ENCODE data around the gene KCNN3. TPM values are rescaled to one million over a fixed set of nuclear protein-coding genes. Genes with fewer than 3 reads are reported as not detected.

KCNN3 gene
- total RNA-seq, 4 donors from 2014 or later = 0.21 to 0.78 (median 0.26) TPM

DNA sequence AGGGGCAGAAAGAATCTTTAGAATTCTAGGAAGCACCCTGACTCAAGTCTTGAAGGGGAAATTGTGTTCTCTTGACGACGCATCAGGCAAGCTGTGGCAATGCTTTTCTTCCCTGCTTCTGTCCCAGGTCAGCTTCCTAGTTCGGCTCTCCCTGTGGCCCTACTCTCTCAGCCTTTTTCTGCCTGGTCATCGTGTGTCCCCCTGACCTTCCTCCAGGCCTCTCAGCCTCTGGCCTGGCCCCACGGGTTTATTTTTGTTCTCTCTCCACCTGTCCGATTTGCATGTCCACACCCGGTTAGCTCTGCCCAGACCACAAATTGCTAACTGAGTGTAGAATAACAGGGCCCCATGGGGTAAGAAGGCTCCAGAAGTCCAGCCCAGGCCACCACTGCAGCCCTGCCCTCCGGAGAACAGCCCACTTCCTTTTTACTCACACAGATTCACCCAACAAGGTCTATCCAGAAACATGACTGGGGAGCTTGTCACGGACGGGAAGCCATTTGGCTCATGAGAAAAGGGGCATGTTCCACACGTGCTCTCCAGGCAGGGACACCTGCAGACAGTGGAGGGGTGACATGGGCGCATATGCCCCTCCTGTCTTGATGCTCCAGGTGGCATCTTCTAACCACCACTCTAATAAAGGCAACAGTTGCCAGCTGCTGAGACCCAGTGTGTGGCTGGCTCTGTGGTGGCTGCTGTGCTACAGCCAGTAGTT is 9.8 kb downstream of the KCNN3 start:
- WGBS, 2 donors = 63% methylated on average over 12 of the region's 12 CpGs
- Histone ChIP-seq H3K4me1 (no peaks in the 10 kb centered on the region), H3K27me3 (peaks cover 0 to 34% of the 10 kb centered on the region in 2 donors), H3K4me3 (no peak overlapping the region), H3K9me3 (no peaks in the 10 kb centered on the region), H3K27ac (no peak overlapping the region), H3K36me3 (no peaks in the 10 kb centered on the region)
- no peak for DNase-seq (ENCODE audit: low spot score in 2 of 2)
- TF ChIP-seq POLR2A (IDR thresholded peaks at IDR 0.05) = no peak

DNA sequence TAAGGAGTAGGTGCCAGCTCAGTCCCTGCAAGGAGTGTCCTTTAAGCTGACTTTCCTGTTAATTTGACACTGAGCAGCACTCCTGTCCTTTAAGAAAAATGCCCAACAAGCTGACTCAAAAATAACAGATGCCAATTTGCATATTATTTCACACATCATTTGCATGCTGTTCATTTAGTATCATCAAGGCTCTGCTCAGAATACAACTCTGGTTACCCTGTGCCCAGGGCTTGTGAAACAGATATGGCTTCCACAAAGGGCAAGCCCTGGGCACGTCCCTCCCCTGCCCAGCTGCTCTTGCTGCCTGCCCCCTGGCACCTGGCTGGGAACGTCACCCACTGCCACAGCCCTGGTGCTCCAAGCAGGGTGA is 10.3 kb downstream of the KCNN3 start:
- Histone ChIP-seq H3K4me3 (no peak overlapping the region), H3K27ac (no peak overlapping the region), H3K4me1 (no peaks in the 10 kb centered on the region), H3K9me3 (no peaks in the 10 kb centered on the region), H3K27me3 (peaks cover 0 to 34% of the 10 kb centered on the region in 2 donors), H3K36me3 (no peaks in the 10 kb centered on the region)
- WGBS, 2 donors = 65 to 77% methylated on average over 2 of the region's 2 CpGs
- TF ChIP-seq POLR2A (IDR thresholded peaks at IDR 0.05) = no peak
- TF ChIP-seq EP300 (IDR thresholded peaks at IDR 0.05) = no peak
- TF ChIP-seq, protein P1, sequence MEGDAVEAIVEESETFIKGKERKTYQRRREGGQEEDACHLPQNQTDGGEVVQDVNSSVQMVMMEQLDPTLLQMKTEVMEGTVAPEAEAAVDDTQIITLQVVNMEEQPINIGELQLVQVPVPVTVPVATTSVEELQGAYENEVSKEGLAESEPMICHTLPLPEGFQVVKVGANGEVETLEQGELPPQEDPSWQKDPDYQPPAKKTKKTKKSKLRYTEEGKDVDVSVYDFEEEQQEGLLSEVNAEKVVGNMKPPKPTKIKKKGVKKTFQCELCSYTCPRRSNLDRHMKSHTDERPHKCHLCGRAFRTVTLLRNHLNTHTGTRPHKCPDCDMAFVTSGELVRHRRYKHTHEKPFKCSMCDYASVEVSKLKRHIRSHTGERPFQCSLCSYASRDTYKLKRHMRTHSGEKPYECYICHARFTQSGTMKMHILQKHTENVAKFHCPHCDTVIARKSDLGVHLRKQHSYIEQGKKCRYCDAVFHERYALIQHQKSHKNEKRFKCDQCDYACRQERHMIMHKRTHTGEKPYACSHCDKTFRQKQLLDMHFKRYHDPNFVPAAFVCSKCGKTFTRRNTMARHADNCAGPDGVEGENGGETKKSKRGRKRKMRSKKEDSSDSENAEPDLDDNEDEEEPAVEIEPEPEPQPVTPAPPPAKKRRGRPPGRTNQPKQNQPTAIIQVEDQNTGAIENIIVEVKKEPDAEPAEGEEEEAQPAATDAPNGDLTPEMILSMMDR (IDR thresholded peaks at IDR 0.05) = no peak
- DNase-seq (ENCODE audit: low spot score in 2 of 2) = no peak

DNA sequence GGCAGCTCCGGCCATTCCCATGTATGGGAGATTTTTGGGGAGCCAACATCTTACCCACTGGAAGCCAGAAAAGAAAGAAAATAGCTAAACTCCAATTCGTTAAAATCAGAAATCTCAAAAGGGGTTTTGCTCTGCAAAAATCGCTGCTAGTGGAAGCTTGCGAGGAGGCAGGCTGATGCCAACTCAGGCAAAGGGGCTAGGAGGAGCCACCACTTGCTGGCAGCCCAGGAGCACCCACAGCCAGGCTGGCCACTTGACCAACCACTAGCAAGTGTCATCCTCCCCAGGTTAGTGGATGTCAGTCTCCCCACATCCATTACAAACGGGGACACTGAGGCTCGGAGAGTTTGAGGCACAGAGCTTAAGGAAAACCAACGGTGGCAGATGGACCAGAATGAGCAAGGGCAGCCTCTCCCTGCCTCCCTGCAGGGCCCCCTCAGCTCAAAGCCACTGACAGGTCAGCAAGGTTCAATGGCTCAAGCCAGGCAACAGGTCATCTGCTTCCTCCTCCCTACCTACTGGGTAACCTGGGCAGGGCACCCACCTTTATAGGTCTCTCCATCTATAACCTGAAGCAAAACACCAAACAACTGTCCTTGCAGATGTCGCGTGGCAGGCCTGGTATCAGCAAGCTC is 10.8 kb downstream of the KCNN3 start:
- Histone ChIP-seq H3K27me3 (peaks cover 0 to 30% of the 10 kb centered on the region in 2 donors), H3K9me3 (no peaks in the 10 kb centered on the region), H3K4me1 (no peaks in the 10 kb centered on the region), H3K27ac (no peak overlapping the region), H3K4me3 (no peak overlapping the region), H3K36me3 (no peaks in the 10 kb centered on the region)
- no peak for DNase-seq (ENCODE audit: low spot score in 2 of 2)
- no peak for TF ChIP-seq EP300 (IDR thresholded peaks at IDR 0.05)
- TF ChIP-seq POLR2A (IDR thresholded peaks at IDR 0.05) = no peak
- TF ChIP-seq, protein P1 (IDR thresholded peaks at IDR 0.05) = no peak
- 88 to 93% methylated on average over 7 to 9 of the region's 9 CpGs for WGBS, 2 donors

DNA sequence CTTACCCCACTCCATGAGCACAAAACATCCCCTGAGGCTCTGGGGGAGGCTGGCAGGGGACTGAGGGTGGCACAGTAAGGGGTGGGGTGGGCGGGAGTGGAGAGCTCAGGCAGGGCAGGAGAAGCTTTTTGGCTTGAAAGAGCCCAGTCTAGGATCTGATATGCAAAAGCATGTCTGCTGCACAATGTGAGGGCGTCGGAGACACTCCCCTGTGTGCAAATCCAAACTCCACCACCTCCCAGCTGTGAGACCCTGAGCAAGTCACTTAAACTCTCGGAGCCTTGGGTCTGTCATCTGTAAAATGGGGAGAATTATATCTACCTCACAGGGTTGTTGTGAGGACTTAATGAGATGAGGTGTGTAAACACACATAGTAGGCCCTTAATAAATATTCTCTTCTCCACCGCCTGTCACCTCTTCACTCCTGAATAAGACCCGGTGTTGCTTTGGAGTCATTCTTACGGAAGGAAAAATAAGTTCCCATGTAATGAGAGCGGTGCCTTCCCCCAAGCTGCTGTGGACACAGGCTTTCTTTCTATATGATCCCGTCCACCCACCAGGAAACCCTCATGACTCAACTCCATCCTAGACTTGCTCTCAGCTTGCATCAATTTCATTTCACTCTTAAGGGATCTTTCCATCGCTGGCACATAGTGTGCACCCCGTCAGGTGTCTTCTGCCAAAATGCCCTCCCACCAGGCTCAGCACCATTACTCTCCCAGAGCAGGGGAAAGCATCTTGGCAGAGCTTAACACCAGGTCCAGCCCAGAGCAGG is 12.5 kb downstream of the KCNN3 start:
- Histone ChIP-seq H3K27me3 (peaks cover 0 to 21% of the 10 kb centered on the region in 2 donors), H3K4me1 (no peaks in the 10 kb centered on the region), H3K9me3 (no peaks in the 10 kb centered on the region), H3K4me3 (no peak overlapping the region), H3K27ac (no peak overlapping the region), H3K36me3 (no peaks in the 10 kb centered on the region)
- TF ChIP-seq EP300 (IDR thresholded peaks at IDR 0.05) = no peak
- TF ChIP-seq POLR2A (IDR thresholded peaks at IDR 0.05) = no peak
- TF ChIP-seq, protein P1 (IDR thresholded peaks at IDR 0.05) = no peak
- WGBS, 2 donors = 85 to 86% methylated on average over 11 of the region's 11 CpGs
- no peak for DNase-seq (ENCODE audit: low spot score in 2 of 2)

GRCh38 chr1:154857022-154857421 is 13.1 kb downstream of the KCNN3 start:
- no peaks in the 10 kb centered on the region for H3K4me1 ChIP-seq
- no peaks in the 10 kb centered on the region for H3K9me3 ChIP-seq
- no peak for TF ChIP-seq POLR2A (IDR thresholded peaks at IDR 0.05)
- TF ChIP-seq, protein P1 (IDR thresholded peaks at IDR 0.05) = no peak
- TF ChIP-seq EP300 (IDR thresholded peaks at IDR 0.05) = no peak
- H3K4me3 ChIP-seq = no peak overlapping the region
- H3K36me3 ChIP-seq = no peaks in the 10 kb centered on the region
- no peak for DNase-seq (ENCODE audit: low spot score in 2 of 2)
- 73 to 92% methylated on average over 3 to 6 of the region's 6 CpGs for WGBS, 2 donors
- peaks cover 0 to 15% of the 10 kb centered on the region in 2 donors for H3K27me3 ChIP-seq
- no peak overlapping the region for H3K27ac ChIP-seq
